ENCODE results near the gene MAN2A2.
A peak's percentile ranks its signal among the peaks of the same experiment; 100 is the strongest.

Gene MAN2A2

GRCh38 chr15:90929246-90930019, 26.3 kb downstream of the MAN2A2 start:
- H3K36me3 ChIP-seq (ENCODE audit: control insufficient read depth in 1 of 2, insufficient read depth in 2 of 2, low read depth in 1 of 2, low read length in 2 of 2) = peaks cover 0 to 4% of the 10 kb centered on the region in 2 experiments
- no peak overlapping the region for H2BK12ac ChIP-seq (ENCODE audit: low read length in 2 of 2)
- no peak overlapping the region for H3K4ac ChIP-seq (ENCODE audit: low read depth in 1 of 2, low read length in 2 of 2)
- H3K9ac ChIP-seq (ENCODE audit: low read length) = peak overlapping the region; percentile 93
- no peak overlapping the region for H2AFZ ChIP-seq (ENCODE audit: low read depth, low read length)
- no peak overlapping the region for H2AK5ac ChIP-seq (ENCODE audit: low read length, severe bottlenecking)
- no peak overlapping the region for H2BK5ac ChIP-seq (ENCODE audit: low read depth, low read length, poor library complexity, severe bottlenecking)
- H4K91ac ChIP-seq (ENCODE audit: low read length) = no peak overlapping the region
- H3K27me3 ChIP-seq (ENCODE audit: control insufficient read depth in 1 of 2, insufficient read depth in 1 of 2, low read length in 2 of 2) = no peaks in the 10 kb centered on the region
- peaks cover 5% of the 10 kb centered on the region for H3K79me1 ChIP-seq (replicated peaks; ENCODE audit: low read length, poor library complexity, severe bottlenecking)
- peak overlapping the region in 1 of 2 experiments; percentile 90 for H3K4me3 ChIP-seq (ENCODE audit: insufficient read depth in 1 of 2, low read depth in 1 of 2, low read length in 2 of 2)
- WGBS = 96% methylated on average over 19 of the region's 21 CpGs
- H3K14ac ChIP-seq (ENCODE audit: low read length in 2 of 2) = no peak overlapping the region
- no peak overlapping the region for H3K27ac ChIP-seq (ENCODE audit: low read length, poor library complexity, severe bottlenecking)
- no peak overlapping the region for H3K23ac ChIP-seq (ENCODE audit: low read length in 2 of 2)
- no peak overlapping the region for H2BK120ac ChIP-seq (ENCODE audit: low read depth, low read length)
- H3K4me1 ChIP-seq (ENCODE audit: control insufficient read depth, insufficient read depth, low read depth, low read length) = peaks cover 6% of the 10 kb centered on the region
- H3K4me2 ChIP-seq (ENCODE audit: low read length, poor library complexity, severe bottlenecking) = no peak overlapping the region
- no peak for DNase-seq
- H3K18ac ChIP-seq (ENCODE audit: low read depth in 1 of 2, low read length in 2 of 2) = no peak overlapping the region
- H2BK15ac ChIP-seq (ENCODE audit: low read depth, poor library complexity, severe bottlenecking) = no peak overlapping the region
- no peak overlapping the region for H4K8ac ChIP-seq (ENCODE audit: low read length)
- no peaks in the 10 kb centered on the region for H3K9me3 ChIP-seq (ENCODE audit: control insufficient read depth, low read length)

- DNase-seq = no peak
- H2BK5ac ChIP-seq (ENCODE audit: low read depth, low read length, poor library complexity, severe bottlenecking) = no peak overlapping the region
- H3K4me3 ChIP-seq (ENCODE audit: insufficient read depth in 1 of 2, low read depth in 1 of 2, low read length in 2 of 2) = peak overlapping the region in 1 of 2 experiments; percentile 90
- no peak overlapping the region for H3K4me2 ChIP-seq (ENCODE audit: low read length, poor library complexity, severe bottlenecking)
- no peak overlapping the region for H2BK120ac ChIP-seq (ENCODE audit: low read depth, low read length)
- 90% methylated on average over 15 of the region's 15 CpGs for WGBS
- H3K36me3 ChIP-seq (ENCODE audit: control insufficient read depth in 1 of 2, insufficient read depth in 2 of 2, low read depth in 1 of 2, low read length in 2 of 2) = peaks cover 0 to 4% of the 10 kb centered on the region in 2 experiments
- H3K23ac ChIP-seq (ENCODE audit: low read length in 2 of 2) = no peak overlapping the region
- H2BK15ac ChIP-seq (ENCODE audit: low read depth, poor library complexity, severe bottlenecking) = no peak overlapping the region
- peaks cover 15% of the 10 kb centered on the region for H3K4me1 ChIP-seq (ENCODE audit: control insufficient read depth, insufficient read depth, low read depth, low read length)
- H4K8ac ChIP-seq (ENCODE audit: low read length) = no peak overlapping the region
- H3K27ac ChIP-seq (ENCODE audit: low read length, poor library complexity, severe bottlenecking) = no peak overlapping the region
- no peak overlapping the region for H3K14ac ChIP-seq (ENCODE audit: low read length in 2 of 2)
- H3K27me3 ChIP-seq (ENCODE audit: control insufficient read depth in 1 of 2, insufficient read depth in 1 of 2, low read length in 2 of 2) = no peaks in the 10 kb centered on the region
- H3K4ac ChIP-seq (ENCODE audit: low read depth in 1 of 2, low read length in 2 of 2) = no peak overlapping the region
- H3K18ac ChIP-seq (ENCODE audit: low read depth in 1 of 2, low read length in 2 of 2) = no peak overlapping the region
- H2BK12ac ChIP-seq (ENCODE audit: low read length in 2 of 2) = no peak overlapping the region
- no peak overlapping the region for H2AFZ ChIP-seq (ENCODE audit: low read depth, low read length)
- H3K9me3 ChIP-seq (ENCODE audit: control insufficient read depth, low read length) = no peaks in the 10 kb centered on the region
- H3K79me1 ChIP-seq (replicated peaks; ENCODE audit: low read length, poor library complexity, severe bottlenecking) = peaks cover 9% of the 10 kb centered on the region
- H3K9ac ChIP-seq (ENCODE audit: low read length) = peak overlapping the region; percentile 93
- H4K91ac ChIP-seq (ENCODE audit: low read length) = no peak overlapping the region
- no peak overlapping the region for H2AK5ac ChIP-seq (ENCODE audit: low read length, severe bottlenecking)
Measured at GRCh38 chr15:90930861-90931574, 27.9 kb downstream of the MAN2A2 start.

- Histone ChIP-seq H2AK5ac (ENCODE audit: low read length, severe bottlenecking) (no peak overlapping the region), H3K27ac (ENCODE audit: low read length, poor library complexity, severe bottlenecking) (no peak overlapping the region), H3K4me1 (ENCODE audit: control insufficient read depth, insufficient read depth, low read depth, low read length) (peaks cover 20% of the 10 kb centered on the region), H3K4ac (ENCODE audit: low read depth in 1 of 2, low read length in 2 of 2) (no peak overlapping the region), H3K9me3 (ENCODE audit: control insufficient read depth, low read length) (no peaks in the 10 kb centered on the region), H3K18ac (ENCODE audit: low read depth in 1 of 2, low read length in 2 of 2) (no peak overlapping the region), H2BK5ac (ENCODE audit: low read depth, low read length, poor library complexity, severe bottlenecking) (no peak overlapping the region), H2BK120ac (ENCODE audit: low read depth, low read length) (no peak overlapping the region), H3K4me3 (ENCODE audit: insufficient read depth in 1 of 2, low read depth in 1 of 2, low read length in 2 of 2) (peak overlapping the region; percentile 71 to 90), H3K79me1 (replicated peaks; ENCODE audit: low read length, poor library complexity, severe bottlenecking) (peaks cover 14% of the 10 kb centered on the region), H4K8ac (ENCODE audit: low read length) (no peak overlapping the region), H3K27me3 (ENCODE audit: control insufficient read depth in 1 of 2, insufficient read depth in 1 of 2, low read length in 2 of 2) (no peaks in the 10 kb centered on the region), H3K14ac (ENCODE audit: low read length in 2 of 2) (no peak overlapping the region), H2AFZ (ENCODE audit: low read depth, low read length) (no peak overlapping the region), H2BK15ac (ENCODE audit: low read depth, poor library complexity, severe bottlenecking) (no peak overlapping the region), H3K36me3 (ENCODE audit: control insufficient read depth in 1 of 2, insufficient read depth in 2 of 2, low read depth in 1 of 2, low read length in 2 of 2) (peaks cover 4 to 7% of the 10 kb centered on the region in 2 experiments), H2BK12ac (ENCODE audit: low read length in 2 of 2) (no peak overlapping the region), H4K91ac (ENCODE audit: low read length) (no peak overlapping the region), H3K23ac (ENCODE audit: low read length in 2 of 2) (no peak overlapping the region), H3K9ac (ENCODE audit: low read length) (peak overlapping the region; percentile 93), H3K4me2 (ENCODE audit: low read length, poor library complexity, severe bottlenecking) (peak overlapping the region; percentile 74)
- no peak for DNase-seq
- 41% methylated on average over 6 of the region's 6 CpGs for WGBS
Measured at GRCh38 chr15:90931575-90931827, 28.4 kb downstream of the MAN2A2 start.

Data from mesenchymal stem cell (in vitro differentiated cells and primary cell).